Measurements from ENCODE around the gene CTTN. TPM values are rescaled to one million over a fixed set of nuclear protein-coding genes. Genes with fewer than 3 reads are reported as not detected.

CTTN gene
- total and polyA plus RNA-seq, 2 of the 8 experiments (the other 6 are each of a cell fraction or from before 2014, with no cell fraction given) = 84.6 to 216 TPM

GRCh38 chr11:70445091-70445490, 46.8 kb downstream of the CTTN start (continued):
- no peak for TF ChIP-seq POU5F1 (IDR thresholded peaks at IDR 0.05; ENCODE audit: low read depth, low read length)

All from H1 (cell line).